ENCODE results near the gene RGS7. TPM values are rescaled to one million over a fixed set of nuclear protein-coding genes. Genes with fewer than 3 reads are reported as not detected.

The RGS7 gene
- total RNA-seq, 1 donor from 2014 or later = 16.0 TPM

DNA sequence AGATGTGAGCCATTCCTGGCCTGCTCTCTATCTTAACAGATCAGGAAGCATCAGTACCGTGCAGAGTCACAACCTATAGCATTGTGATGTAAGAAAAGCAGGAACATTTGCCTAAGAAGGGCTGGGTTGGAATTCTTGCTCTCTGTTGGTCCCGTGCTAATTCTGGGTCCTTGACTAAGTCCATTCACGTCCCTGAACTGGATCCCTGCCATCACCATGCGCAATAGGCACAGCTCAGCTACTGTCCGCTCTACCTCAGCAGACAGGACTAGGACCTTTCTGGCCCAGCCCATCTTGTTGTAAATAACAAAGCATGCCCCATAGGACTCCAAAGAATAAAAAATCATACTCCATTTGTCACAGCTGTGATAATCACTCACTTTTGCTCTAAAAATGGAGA lies 175.0 kb downstream of the RGS7 start:
- Mint-ChIP-seq H3K36me3 (ENCODE audit: unreplicated experiment) (peaks cover 3% of the 10 kb centered on the region), H3K27me3 (ENCODE audit: unreplicated experiment) (no peaks in the 10 kb centered on the region), H3K4me1 (ENCODE audit: low read depth, unreplicated experiment) (no peaks in the 10 kb centered on the region), H3K27ac (ENCODE audit: unreplicated experiment) (no peak overlapping the region), H3K9me3 (ENCODE audit: unreplicated experiment) (peaks cover 1% of the 10 kb centered on the region), H3K4me3 (ENCODE audit: unreplicated experiment) (no peak overlapping the region)
- no peak for DNase-seq
- no peak for TF ChIP-seq CTCF (IDR thresholded peaks at IDR 0.05; ENCODE audit: partially characterized antibody, unreplicated experiment)

- H3K9me3 Mint-ChIP-seq (ENCODE audit: unreplicated experiment) = peaks cover 1% of the 10 kb centered on the region
- H3K27me3 Mint-ChIP-seq (ENCODE audit: unreplicated experiment) = no peaks in the 10 kb centered on the region
- DNase-seq = no peak
- no peaks in the 10 kb centered on the region for H3K4me1 Mint-ChIP-seq (ENCODE audit: low read depth, unreplicated experiment)
- H3K4me3 Mint-ChIP-seq (ENCODE audit: unreplicated experiment) = no peak overlapping the region
- H3K36me3 Mint-ChIP-seq (ENCODE audit: unreplicated experiment) = peaks cover 4% of the 10 kb centered on the region
- no peak overlapping the region for H3K27ac Mint-ChIP-seq (ENCODE audit: unreplicated experiment)
- TF ChIP-seq CTCF (IDR thresholded peaks at IDR 0.05; ENCODE audit: partially characterized antibody, unreplicated experiment) = no peak
Measured at GRCh38 chr1:241181471-241181870, 175.5 kb downstream of the RGS7 start.

- no peak for DNase-seq
- TF ChIP-seq CTCF (IDR thresholded peaks at IDR 0.05; ENCODE audit: partially characterized antibody, unreplicated experiment) = no peak
- Mint-ChIP-seq H3K9me3 (ENCODE audit: unreplicated experiment) (peaks cover 1% of the 10 kb centered on the region), H3K27me3 (ENCODE audit: unreplicated experiment) (no peaks in the 10 kb centered on the region), H3K27ac (ENCODE audit: unreplicated experiment) (no peak overlapping the region), H3K4me1 (ENCODE audit: low read depth, unreplicated experiment) (no peaks in the 10 kb centered on the region), H3K36me3 (ENCODE audit: unreplicated experiment) (peaks cover 4% of the 10 kb centered on the region), H3K4me3 (ENCODE audit: unreplicated experiment) (no peak overlapping the region)
Measured at GRCh38 chr1:241180569-241180968, 176.4 kb downstream of the RGS7 start.

GRCh38 chr1:241177660-241178059 lies 179.3 kb downstream of the RGS7 start:
- no peaks in the 10 kb centered on the region for H3K27me3 Mint-ChIP-seq (ENCODE audit: unreplicated experiment)
- peaks cover 4% of the 10 kb centered on the region for H3K36me3 Mint-ChIP-seq (ENCODE audit: unreplicated experiment)
- no peak overlapping the region for H3K4me3 Mint-ChIP-seq (ENCODE audit: unreplicated experiment)

GRCh38 chr1:241172486-241172885 lies 184.5 kb downstream of the RGS7 start:
- peaks cover 4% of the 10 kb centered on the region for H3K36me3 Mint-ChIP-seq (ENCODE audit: unreplicated experiment)
- DNase-seq = no peak
- H3K27me3 Mint-ChIP-seq (ENCODE audit: unreplicated experiment) = no peaks in the 10 kb centered on the region
- TF ChIP-seq CTCF (IDR thresholded peaks at IDR 0.05; ENCODE audit: partially characterized antibody, unreplicated experiment) = no peak
- no peak overlapping the region for H3K4me3 Mint-ChIP-seq (ENCODE audit: unreplicated experiment)
- no peak overlapping the region for H3K27ac Mint-ChIP-seq (ENCODE audit: unreplicated experiment)
- no peaks in the 10 kb centered on the region for H3K9me3 Mint-ChIP-seq (ENCODE audit: unreplicated experiment)
- H3K4me1 Mint-ChIP-seq (ENCODE audit: low read depth, unreplicated experiment) = no peaks in the 10 kb centered on the region

More at GRCh38 chr1:241177660-241178059, 179.3 kb downstream of the RGS7 start:
- Mint-ChIP-seq H3K9me3 (ENCODE audit: unreplicated experiment) (no peaks in the 10 kb centered on the region), H3K4me1 (ENCODE audit: low read depth, unreplicated experiment) (no peaks in the 10 kb centered on the region), H3K27ac (ENCODE audit: unreplicated experiment) (no peak overlapping the region)
- no peak for DNase-seq
- TF ChIP-seq CTCF (IDR thresholded peaks at IDR 0.05; ENCODE audit: partially characterized antibody, unreplicated experiment) = no peak
